ENCODE results near the gene KCNJ6.

KCNJ6 gene

DNA sequence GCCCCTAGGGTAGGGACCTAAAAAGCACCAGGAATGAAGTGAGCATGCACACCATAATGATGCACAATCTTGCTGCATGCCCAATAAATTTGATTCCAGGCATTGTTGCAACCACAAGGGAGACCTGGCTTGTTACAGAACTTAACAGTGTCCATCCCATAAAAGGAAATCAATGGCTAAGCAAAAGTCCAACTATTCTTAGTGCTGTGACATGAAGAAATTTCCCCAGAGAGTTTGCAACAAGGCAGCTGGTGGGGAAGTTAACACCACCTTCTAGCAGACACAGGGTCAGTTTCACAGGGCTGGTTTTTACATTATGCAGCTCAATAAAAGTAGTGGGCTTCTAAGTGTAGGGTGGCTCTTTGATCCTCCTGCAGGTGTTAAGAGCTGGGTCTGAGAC lies 221.1 kb downstream of the KCNJ6 start:
- Histone ChIP-seq H3K27ac (ENCODE audit: low read depth, low read length) (no peak overlapping the region), H3K36me3 (ENCODE audit: control insufficient read depth in 1 of 2, insufficient read depth in 2 of 2, low read length in 2 of 2) (no peaks in the 10 kb centered on the region), H3K27me3 (ENCODE audit: control insufficient read depth in 1 of 2, insufficient read depth in 2 of 2, low read length in 2 of 2) (no peaks in the 10 kb centered on the region), H3K4me1 (ENCODE audit: control insufficient read depth in 1 of 2, insufficient read depth in 2 of 2, low read length in 2 of 2) (peaks cover 0 to 3% of the 10 kb centered on the region in 2 donors), H3K9ac (ENCODE audit: low read depth in 1 of 2, low read length in 2 of 2) (no peak overlapping the region), H3K9me3 (ENCODE audit: control insufficient read depth in 1 of 2, low read length in 2 of 2) (no peaks in the 10 kb centered on the region), H3K4me3 (ENCODE audit: low read depth in 1 of 2, low read length in 2 of 2) (no peak overlapping the region)

DNA sequence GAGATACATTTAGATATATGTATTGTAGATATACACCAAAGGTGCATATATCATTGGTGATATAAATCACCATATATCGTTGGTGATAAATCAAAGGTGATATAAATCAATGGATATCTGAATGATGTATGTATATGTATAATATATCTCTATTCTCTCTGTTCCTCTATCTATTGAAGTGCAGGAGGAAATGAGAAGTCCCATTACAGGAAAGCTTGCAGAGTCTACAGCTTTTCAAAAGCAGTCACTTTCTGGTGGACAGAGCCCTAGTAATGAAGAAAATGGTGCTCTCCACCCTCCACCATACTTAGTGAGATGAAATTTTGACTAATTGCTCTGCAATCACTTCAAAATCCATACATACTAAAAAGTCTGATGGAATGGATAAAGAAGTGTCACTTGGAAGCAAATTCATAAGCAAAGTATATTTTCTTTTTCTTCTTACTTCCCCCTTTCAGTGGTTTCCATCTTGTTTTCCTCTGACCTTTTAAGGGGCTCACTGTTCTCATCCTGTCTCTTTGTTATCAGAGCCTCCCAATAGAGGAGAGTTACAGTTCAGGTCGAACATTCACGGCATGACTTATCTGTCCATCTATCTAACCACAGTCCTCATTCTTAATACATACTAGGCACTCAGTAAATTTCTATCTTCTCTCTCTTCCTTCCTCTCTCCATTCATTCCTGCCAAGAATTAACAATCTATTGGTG lies 227.2 kb downstream of the KCNJ6 start:
- Histone ChIP-seq H3K4me1 (ENCODE audit: control insufficient read depth in 1 of 2, insufficient read depth in 2 of 2, low read length in 2 of 2) (no peaks in the 10 kb centered on the region), H3K27ac (ENCODE audit: low read depth, low read length) (no peak overlapping the region), H3K36me3 (ENCODE audit: control insufficient read depth in 1 of 2, insufficient read depth in 2 of 2, low read length in 2 of 2) (no peaks in the 10 kb centered on the region), H3K9me3 (ENCODE audit: control insufficient read depth in 1 of 2, low read length in 2 of 2) (no peaks in the 10 kb centered on the region), H3K9ac (ENCODE audit: low read depth in 1 of 2, low read length in 2 of 2) (no peak overlapping the region), H3K4me3 (ENCODE audit: low read depth in 1 of 2, low read length in 2 of 2) (no peak overlapping the region), H3K27me3 (ENCODE audit: control insufficient read depth in 1 of 2, insufficient read depth in 2 of 2, low read length in 2 of 2) (no peaks in the 10 kb centered on the region)

DNA sequence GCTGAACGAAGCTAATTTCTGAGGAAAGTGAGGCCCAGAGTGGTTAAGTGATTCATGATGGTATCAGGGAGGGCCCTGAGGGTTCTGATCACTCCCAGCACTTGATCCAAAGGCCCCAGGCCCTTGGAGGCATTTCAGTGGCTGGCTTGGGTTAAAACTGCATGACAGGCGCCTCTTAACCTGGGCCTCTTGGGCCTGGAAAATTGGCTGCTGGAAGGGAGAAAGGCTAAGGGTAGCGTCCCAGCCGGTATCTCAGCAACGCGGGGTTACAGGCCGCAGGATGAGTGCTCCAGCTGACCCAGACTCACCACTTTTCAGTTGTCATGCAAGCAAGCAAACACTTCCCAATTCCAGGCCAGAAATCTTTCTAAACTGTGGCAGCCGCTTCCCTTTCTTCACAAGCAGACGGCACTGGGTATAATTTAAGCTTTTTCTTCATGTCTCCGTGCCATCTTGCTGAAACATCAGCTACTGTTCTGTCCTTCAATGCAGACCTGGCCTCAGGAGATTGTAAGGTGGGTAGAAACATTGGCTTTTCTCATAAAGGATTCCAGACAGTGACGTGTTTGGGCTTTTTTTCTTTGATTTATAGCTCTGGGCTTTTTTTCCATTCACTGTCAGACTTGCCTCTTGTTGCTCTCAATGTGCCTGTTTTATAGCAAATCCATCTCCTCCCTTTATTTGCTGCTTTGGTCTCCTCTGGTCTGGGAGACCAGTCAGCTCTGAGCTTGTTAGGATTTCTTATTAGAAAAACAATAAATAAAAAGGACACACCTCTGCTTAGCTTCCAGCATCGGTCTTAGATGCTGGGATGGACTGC lies 229.1 kb downstream of the KCNJ6 start:
- H3K27ac ChIP-seq (ENCODE audit: low read depth, low read length) = no peak overlapping the region
- H3K27me3 ChIP-seq (ENCODE audit: control insufficient read depth in 1 of 2, insufficient read depth in 2 of 2, low read length in 2 of 2) = no peaks in the 10 kb centered on the region
- no peaks in the 10 kb centered on the region for H3K9me3 ChIP-seq (ENCODE audit: control insufficient read depth in 1 of 2, low read length in 2 of 2)
- no peaks in the 10 kb centered on the region for H3K4me1 ChIP-seq (ENCODE audit: control insufficient read depth in 1 of 2, insufficient read depth in 2 of 2, low read length in 2 of 2)
- H3K4me3 ChIP-seq (ENCODE audit: low read depth in 1 of 2, low read length in 2 of 2) = no peak overlapping the region
- H3K9ac ChIP-seq (ENCODE audit: low read depth in 1 of 2, low read length in 2 of 2) = no peak overlapping the region
- H3K36me3 ChIP-seq (ENCODE audit: control insufficient read depth in 1 of 2, insufficient read depth in 2 of 2, low read length in 2 of 2) = no peaks in the 10 kb centered on the region

DNA sequence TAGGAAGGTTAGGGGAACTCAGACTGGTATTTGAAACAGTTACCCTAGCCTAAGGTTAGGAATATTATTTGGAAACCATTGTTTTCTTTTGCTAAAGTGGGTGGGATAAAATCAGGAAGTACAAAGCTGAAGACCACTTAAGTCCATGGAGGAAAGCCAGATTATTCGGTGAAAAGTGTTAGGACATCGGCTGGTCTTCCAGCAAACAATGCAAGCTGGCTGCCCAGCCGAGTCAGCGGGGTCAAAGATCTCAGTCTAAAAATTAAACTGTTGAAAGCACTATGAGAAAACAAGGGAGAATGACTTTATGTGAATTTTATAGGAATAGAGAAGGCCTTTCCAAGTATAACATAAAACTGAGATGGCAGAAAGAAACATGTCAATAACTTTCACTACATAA lies 231.7 kb downstream of the KCNJ6 start:
- Histone ChIP-seq H3K9ac (ENCODE audit: low read depth in 1 of 2, low read length in 2 of 2) (no peak overlapping the region), H3K4me3 (ENCODE audit: low read depth in 1 of 2, low read length in 2 of 2) (no peak overlapping the region), H3K36me3 (ENCODE audit: control insufficient read depth in 1 of 2, insufficient read depth in 2 of 2, low read length in 2 of 2) (no peaks in the 10 kb centered on the region), H3K4me1 (ENCODE audit: control insufficient read depth in 1 of 2, insufficient read depth in 2 of 2, low read length in 2 of 2) (no peaks in the 10 kb centered on the region), H3K9me3 (ENCODE audit: control insufficient read depth in 1 of 2, low read length in 2 of 2) (no peaks in the 10 kb centered on the region), H3K27ac (ENCODE audit: low read depth, low read length) (no peak overlapping the region), H3K27me3 (ENCODE audit: control insufficient read depth in 1 of 2, insufficient read depth in 2 of 2, low read length in 2 of 2) (no peaks in the 10 kb centered on the region)

DNA sequence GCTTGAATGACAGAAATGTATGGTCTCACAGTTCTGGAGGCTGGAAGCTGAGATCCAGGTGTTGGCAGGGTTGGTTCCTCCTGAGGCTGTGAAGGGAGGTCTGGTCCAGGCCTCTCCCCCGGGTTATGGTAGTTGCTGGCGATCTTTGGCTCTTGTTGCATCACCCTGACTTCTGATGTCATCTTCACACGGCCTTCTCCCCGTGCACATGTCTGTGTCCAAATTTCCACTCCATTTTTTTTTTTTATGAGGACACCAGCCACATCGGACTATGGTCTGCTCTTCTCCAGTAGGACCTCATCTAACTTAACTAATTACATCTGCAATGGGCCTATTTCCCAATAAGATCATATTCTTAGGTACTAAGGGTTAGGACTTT lies 232.2 kb downstream of the KCNJ6 start:
- no peaks in the 10 kb centered on the region for H3K36me3 ChIP-seq (ENCODE audit: control insufficient read depth in 1 of 2, insufficient read depth in 2 of 2, low read length in 2 of 2)
- no peaks in the 10 kb centered on the region for H3K4me1 ChIP-seq (ENCODE audit: control insufficient read depth in 1 of 2, insufficient read depth in 2 of 2, low read length in 2 of 2)
- H3K9ac ChIP-seq (ENCODE audit: low read depth in 1 of 2, low read length in 2 of 2) = no peak overlapping the region
- H3K9me3 ChIP-seq (ENCODE audit: control insufficient read depth in 1 of 2, low read length in 2 of 2) = no peaks in the 10 kb centered on the region
- no peak overlapping the region for H3K4me3 ChIP-seq (ENCODE audit: low read depth in 1 of 2, low read length in 2 of 2)
- H3K27me3 ChIP-seq (ENCODE audit: control insufficient read depth in 1 of 2, insufficient read depth in 2 of 2, low read length in 2 of 2) = no peaks in the 10 kb centered on the region
- H3K27ac ChIP-seq (ENCODE audit: low read depth, low read length) = no peak overlapping the region

DNA sequence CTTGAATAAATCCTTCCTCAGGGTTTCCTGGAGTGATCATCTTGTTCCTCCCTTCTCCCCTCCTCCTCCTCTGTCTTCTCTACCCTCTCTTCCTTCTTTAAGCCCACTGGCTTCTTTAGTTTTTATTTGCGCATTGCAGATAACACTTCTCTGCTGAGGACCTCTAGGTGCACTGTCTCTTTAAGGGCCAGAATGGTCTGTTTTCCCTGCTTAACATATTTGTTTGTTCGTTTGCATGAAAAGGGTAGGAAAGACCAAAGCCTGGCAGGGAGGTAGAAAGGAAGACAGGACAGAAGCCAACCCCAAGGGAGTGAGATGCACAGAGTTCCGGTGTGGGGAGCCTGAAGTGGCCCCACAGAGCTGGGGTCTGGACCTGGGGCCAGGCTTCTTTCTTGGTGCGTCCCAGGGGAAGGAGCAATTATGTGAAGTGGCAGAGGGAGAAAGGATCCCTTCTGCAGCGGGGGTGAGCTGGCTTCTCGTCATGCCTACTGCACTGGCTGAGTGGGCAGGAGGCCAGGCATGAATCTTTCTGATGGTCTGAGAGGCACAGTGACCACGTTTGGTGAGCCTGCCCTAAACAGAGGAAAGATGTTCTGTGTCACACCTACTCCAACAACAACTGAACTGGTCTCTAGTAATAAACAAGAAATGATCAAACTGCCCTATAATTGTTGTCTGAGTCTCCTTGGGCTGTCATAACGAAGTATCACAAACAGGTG lies 232.7 kb downstream of the KCNJ6 start:
- Histone ChIP-seq H3K9me3 (ENCODE audit: control insufficient read depth in 1 of 2, low read length in 2 of 2) (no peaks in the 10 kb centered on the region), H3K4me3 (ENCODE audit: low read depth in 1 of 2, low read length in 2 of 2) (no peak overlapping the region), H3K4me1 (ENCODE audit: control insufficient read depth in 1 of 2, insufficient read depth in 2 of 2, low read length in 2 of 2) (no peaks in the 10 kb centered on the region), H3K27ac (ENCODE audit: low read depth, low read length) (no peak overlapping the region), H3K27me3 (ENCODE audit: control insufficient read depth in 1 of 2, insufficient read depth in 2 of 2, low read length in 2 of 2) (no peaks in the 10 kb centered on the region), H3K36me3 (ENCODE audit: control insufficient read depth in 1 of 2, insufficient read depth in 2 of 2, low read length in 2 of 2) (no peaks in the 10 kb centered on the region), H3K9ac (ENCODE audit: low read depth in 1 of 2, low read length in 2 of 2) (no peak overlapping the region)

DNA sequence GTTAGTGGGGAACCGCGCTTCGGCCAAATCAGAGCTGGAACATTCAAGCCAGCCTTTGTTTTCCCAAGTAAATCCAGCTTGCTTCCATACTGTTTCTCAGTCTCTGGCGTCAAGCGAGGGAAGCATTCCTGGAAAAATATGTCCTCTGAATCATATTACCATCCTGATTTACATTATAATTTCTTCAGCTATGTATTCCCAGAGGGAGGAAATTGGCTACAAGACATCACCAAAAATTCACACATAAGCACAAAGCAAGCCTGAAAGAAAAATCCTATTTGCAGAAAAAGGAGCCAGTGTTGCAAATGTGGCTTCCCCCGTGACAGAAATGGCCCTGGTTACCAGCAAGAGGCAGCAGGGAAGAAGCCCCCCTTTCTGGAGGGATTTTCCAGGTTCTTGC lies 233.3 kb downstream of the KCNJ6 start:
- H3K4me3 ChIP-seq (ENCODE audit: low read depth in 1 of 2, low read length in 2 of 2) = no peak overlapping the region
- no peaks in the 10 kb centered on the region for H3K36me3 ChIP-seq (ENCODE audit: control insufficient read depth in 1 of 2, insufficient read depth in 2 of 2, low read length in 2 of 2)
- no peaks in the 10 kb centered on the region for H3K4me1 ChIP-seq (ENCODE audit: control insufficient read depth in 1 of 2, insufficient read depth in 2 of 2, low read length in 2 of 2)
- H3K9me3 ChIP-seq (ENCODE audit: control insufficient read depth in 1 of 2, low read length in 2 of 2) = no peaks in the 10 kb centered on the region
- no peak overlapping the region for H3K9ac ChIP-seq (ENCODE audit: low read depth in 1 of 2, low read length in 2 of 2)
- no peak overlapping the region for H3K27ac ChIP-seq (ENCODE audit: low read depth, low read length)
- no peaks in the 10 kb centered on the region for H3K27me3 ChIP-seq (ENCODE audit: control insufficient read depth in 1 of 2, insufficient read depth in 2 of 2, low read length in 2 of 2)

DNA sequence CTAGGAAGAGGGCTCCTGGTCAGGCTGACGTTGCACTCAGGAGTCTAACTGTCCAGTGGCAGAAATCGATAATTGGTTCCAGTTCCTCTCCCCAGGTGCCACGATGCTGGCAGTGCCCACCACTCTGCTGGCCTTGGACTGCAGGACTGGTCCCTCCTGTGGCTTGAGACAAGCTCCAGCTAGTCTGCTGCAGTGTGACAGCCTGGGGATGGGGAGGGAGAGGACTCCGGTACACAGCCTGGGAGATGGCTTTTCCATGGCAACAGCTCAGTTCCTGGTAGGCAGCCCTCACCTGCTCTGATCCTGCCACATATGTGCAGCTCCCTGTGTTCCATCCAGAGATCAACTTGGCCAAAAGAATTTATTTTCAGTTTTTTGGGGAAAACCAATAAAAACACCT lies 239.3 kb downstream of the KCNJ6 start:
- Histone ChIP-seq H3K27ac (ENCODE audit: low read depth, low read length) (no peak overlapping the region), H3K9ac (ENCODE audit: low read depth in 1 of 2, low read length in 2 of 2) (no peak overlapping the region), H3K36me3 (ENCODE audit: control insufficient read depth in 1 of 2, insufficient read depth in 2 of 2, low read length in 2 of 2) (no peaks in the 10 kb centered on the region), H3K27me3 (ENCODE audit: control insufficient read depth in 1 of 2, insufficient read depth in 2 of 2, low read length in 2 of 2) (peaks cover 0 to 5% of the 10 kb centered on the region in 2 donors), H3K4me3 (ENCODE audit: low read depth in 1 of 2, low read length in 2 of 2) (no peak overlapping the region), H3K4me1 (ENCODE audit: control insufficient read depth in 1 of 2, insufficient read depth in 2 of 2, low read length in 2 of 2) (no peaks in the 10 kb centered on the region), H3K9me3 (ENCODE audit: control insufficient read depth in 1 of 2, low read length in 2 of 2) (no peaks in the 10 kb centered on the region)

DNA sequence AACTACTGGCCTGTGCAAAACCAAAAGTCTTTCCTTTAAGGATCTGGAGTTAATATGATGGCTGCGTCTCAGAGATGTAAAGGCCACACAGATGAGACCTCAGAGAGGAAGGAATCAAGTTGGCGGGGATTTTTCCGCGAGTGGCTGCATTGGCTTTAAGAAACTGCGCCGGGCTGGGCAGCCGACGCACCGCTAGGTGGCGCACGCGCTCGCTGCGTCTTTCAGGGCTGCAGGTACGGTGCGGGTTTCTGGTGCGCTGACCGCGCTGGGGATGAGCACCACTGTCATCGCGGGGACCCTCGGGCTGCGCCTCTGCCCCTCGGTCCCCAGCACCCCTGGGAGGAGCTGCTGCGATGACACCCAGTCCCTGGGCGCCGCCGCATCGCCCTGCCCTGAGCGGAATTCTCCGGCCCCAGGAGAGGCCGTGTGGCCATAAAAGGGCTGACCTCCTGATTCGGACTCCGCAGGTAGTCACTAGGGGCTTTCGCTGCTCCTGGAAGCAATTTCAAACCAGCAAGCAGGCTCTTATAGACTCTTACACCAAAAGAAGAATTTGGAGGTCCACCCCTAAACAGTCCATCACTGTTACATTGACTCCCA lies 241.0 kb downstream of the KCNJ6 start:
- no peak overlapping the region for H3K27ac ChIP-seq (ENCODE audit: low read depth, low read length)
- H3K9me3 ChIP-seq (ENCODE audit: control insufficient read depth in 1 of 2, low read length in 2 of 2) = no peaks in the 10 kb centered on the region
- no peaks in the 10 kb centered on the region for H3K36me3 ChIP-seq (ENCODE audit: control insufficient read depth in 1 of 2, insufficient read depth in 2 of 2, low read length in 2 of 2)
- H3K9ac ChIP-seq (ENCODE audit: low read depth in 1 of 2, low read length in 2 of 2) = no peak overlapping the region
- peaks cover 0 to 5% of the 10 kb centered on the region in 2 donors for H3K27me3 ChIP-seq (ENCODE audit: control insufficient read depth in 1 of 2, insufficient read depth in 2 of 2, low read length in 2 of 2)
- H3K4me3 ChIP-seq (ENCODE audit: low read depth in 1 of 2, low read length in 2 of 2) = no peak overlapping the region
- no peaks in the 10 kb centered on the region for H3K4me1 ChIP-seq (ENCODE audit: control insufficient read depth in 1 of 2, insufficient read depth in 2 of 2, low read length in 2 of 2)
